ENCODE results near the gene PLCB1. TPM values are rescaled to one million over a fixed set of nuclear protein-coding genes. Genes with fewer than 3 reads are reported as not detected.

The PLCB1 gene
- total RNA-seq, 1 experiment from 2014 or later = 6.8 TPM

- H3K4me1 ChIP-seq (ENCODE audit: insufficient read depth, low read length, poor library complexity, severe bottlenecking) = no peaks in the 10 kb centered on the region
- no peak overlapping the region for H3K4me3 ChIP-seq (ENCODE audit: low read depth, low read length, poor library complexity, severe bottlenecking)
- ChIA-PET POLR2A (ENCODE audit: low non-redundant PET) (no interaction called here), CTCF (no interaction called here)
- TF ChIP-seq CTCF (conservative IDR thresholded peaks at IDR 0.05; ENCODE audit: low read depth, low read length) (no peak), EZH2 (IDR thresholded peaks at IDR 0.05; ENCODE audit: borderline replicate concordance, low read depth, low read length, poor library complexity, severe bottlenecking) (no peak)
- intact Hi-C loops (cut with micrococcal nuclease; ENCODE audit: unreplicated experiment) = no loop called here
- no peaks in the 10 kb centered on the region for H3K36me3 ChIP-seq (ENCODE audit: insufficient read depth, low read length, poor library complexity, severe bottlenecking)
- DNase-seq (ENCODE audit: low spot score) = no peak
- H3K9me3 ChIP-seq (ENCODE audit: low read depth, low read length, poor library complexity, severe bottlenecking) = no peaks in the 10 kb centered on the region
- H3K27me3 ChIP-seq (replicated peaks; ENCODE audit: insufficient read depth, low read depth, low read length, poor library complexity) = no peaks in the 10 kb centered on the region
- H3K27ac ChIP-seq (ENCODE audit: low read depth, low read length, poor library complexity, severe bottlenecking) = no peak overlapping the region
- no TSS peak for BruUV-seq (replicated peaks)
Observed at GRCh38 chr20:8487696-8488095, 355.6 kb downstream of the PLCB1 start.

- intact Hi-C loops (cut with micrococcal nuclease; ENCODE audit: unreplicated experiment) = no loop called here
- H3K36me3 ChIP-seq (ENCODE audit: insufficient read depth, low read length, poor library complexity, severe bottlenecking) = no peaks in the 10 kb centered on the region
- no peak overlapping the region for H3K4me3 ChIP-seq (ENCODE audit: low read depth, low read length, poor library complexity, severe bottlenecking)
- no peaks in the 10 kb centered on the region for H3K4me1 ChIP-seq (ENCODE audit: insufficient read depth, low read length, poor library complexity, severe bottlenecking)
- no peak for DNase-seq (ENCODE audit: low spot score)
- no peaks in the 10 kb centered on the region for H3K9me3 ChIP-seq (ENCODE audit: low read depth, low read length, poor library complexity, severe bottlenecking)
- no TSS peak for BruUV-seq (replicated peaks)
- POLR2A ChIA-PET (ENCODE audit: low non-redundant PET) = no interaction called here
- no peak overlapping the region for H3K27ac ChIP-seq (ENCODE audit: low read depth, low read length, poor library complexity, severe bottlenecking)
- peaks cover 2% of the 10 kb centered on the region for H3K27me3 ChIP-seq (replicated peaks; ENCODE audit: insufficient read depth, low read depth, low read length, poor library complexity)
- CTCF ChIA-PET = no interaction called here
- TF ChIP-seq CTCF (conservative IDR thresholded peaks at IDR 0.05; ENCODE audit: low read depth, low read length) (no peak), EZH2 (IDR thresholded peaks at IDR 0.05; ENCODE audit: borderline replicate concordance, low read depth, low read length, poor library complexity, severe bottlenecking) (no peak)
Observed at GRCh38 chr20:8489094-8489883, 357.2 kb downstream of the PLCB1 start.

GRCh38 chr20:8490076-8490830, 358.2 kb downstream of the PLCB1 start:
- CTCF ChIA-PET = no interaction called here
- H3K4me3 ChIP-seq (ENCODE audit: low read depth, low read length, poor library complexity, severe bottlenecking) = no peak overlapping the region
- no TSS peak for BruUV-seq (replicated peaks)
- no peak for TF ChIP-seq CTCF (conservative IDR thresholded peaks at IDR 0.05; ENCODE audit: low read depth, low read length)
- TF ChIP-seq EZH2 (IDR thresholded peaks at IDR 0.05; ENCODE audit: borderline replicate concordance, low read depth, low read length, poor library complexity, severe bottlenecking) = no peak
- no peaks in the 10 kb centered on the region for H3K36me3 ChIP-seq (ENCODE audit: insufficient read depth, low read length, poor library complexity, severe bottlenecking)
- intact Hi-C loops (cut with micrococcal nuclease; ENCODE audit: unreplicated experiment) = no loop called here
- H3K9me3 ChIP-seq (ENCODE audit: low read depth, low read length, poor library complexity, severe bottlenecking) = no peaks in the 10 kb centered on the region
- DNase-seq (ENCODE audit: low spot score) = no peak
- H3K27me3 ChIP-seq (replicated peaks; ENCODE audit: insufficient read depth, low read depth, low read length, poor library complexity) = peaks cover 6% of the 10 kb centered on the region
- POLR2A ChIA-PET (ENCODE audit: low non-redundant PET) = no interaction called here
- no peak overlapping the region for H3K27ac ChIP-seq (ENCODE audit: low read depth, low read length, poor library complexity, severe bottlenecking)
- H3K4me1 ChIP-seq (ENCODE audit: insufficient read depth, low read length, poor library complexity, severe bottlenecking) = no peaks in the 10 kb centered on the region
